HUES6 (cell line): ENCODE results near the gene PITPNC1.

ENCODE experiments used
- H3K27ac ChIP-seq: 2 replicates; pipeline ENCODE4 v1.7.0; 2013; ENCODE audit warnings: low read depth, mild to moderate bottlenecking, low read length, inconsistent platforms
- H3K27me3 ChIP-seq: 2 replicates; pipeline ENCODE4 v1.6.1; 2013; ENCODE audit warnings: low read length; ENCODE audit not compliant: control insufficient read depth, insufficient read depth
- H3K36me3 ChIP-seq: 2 replicates; pipeline ENCODE4 v1.6.1; 2013; ENCODE audit warnings: low read length; ENCODE audit not compliant: control insufficient read depth, insufficient read depth
- H3K4me1 ChIP-seq: 2 replicates; pipeline ENCODE4 v1.6.1; 2013; ENCODE audit warnings: low read length; ENCODE audit not compliant: control insufficient read depth, insufficient read depth
- H3K4me3 ChIP-seq: 2 replicates; pipeline ENCODE4 v1.5.1; 2013; ENCODE audit warnings: low read depth, low read length
- H3K9ac ChIP-seq: one replicate; pipeline ENCODE4 v1.6.1; 2013; ENCODE audit warnings: mild to moderate bottlenecking, low read length
- H3K9me3 ChIP-seq: 2 replicates; pipeline ENCODE4 v1.6.1; 2013; ENCODE audit warnings: low read depth, low read length; ENCODE audit not compliant: control insufficient read depth, insufficient read depth

Gene PITPNC1

DNA sequence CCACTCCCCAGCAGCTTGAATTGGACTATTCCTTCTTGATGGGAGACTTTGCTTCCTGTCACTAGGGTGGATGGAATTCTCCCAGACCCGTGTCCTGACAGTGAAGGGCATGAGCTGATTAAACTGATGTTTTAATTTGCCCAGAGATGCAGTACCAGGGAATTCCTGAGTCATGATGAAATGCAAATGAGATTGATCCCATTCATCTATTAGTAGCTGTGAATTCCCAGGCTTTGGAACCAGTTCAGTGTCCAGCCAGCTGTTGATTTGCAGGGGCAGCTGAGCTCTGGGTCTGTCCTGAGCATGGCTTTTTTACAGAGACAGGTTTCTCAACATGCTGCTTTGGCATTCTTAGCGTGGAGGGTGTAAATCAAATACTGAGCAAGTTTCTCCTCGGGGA, 157.9 kb downstream of the PITPNC1 start:
- no peak overlapping the region for H3K9ac ChIP-seq
- H3K27me3 ChIP-seq: no peaks in the 10 kb centered on the region
- no peaks in the 10 kb centered on the region for H3K9me3 ChIP-seq
- no peak overlapping the region for H3K4me3 ChIP-seq
- peaks cover 19% of the 10 kb centered on the region for H3K4me1 ChIP-seq
- no peak overlapping the region for H3K27ac ChIP-seq
- H3K36me3 ChIP-seq: peaks cover 5% of the 10 kb centered on the region; the same call in 1 of the 2 replicates

DNA sequence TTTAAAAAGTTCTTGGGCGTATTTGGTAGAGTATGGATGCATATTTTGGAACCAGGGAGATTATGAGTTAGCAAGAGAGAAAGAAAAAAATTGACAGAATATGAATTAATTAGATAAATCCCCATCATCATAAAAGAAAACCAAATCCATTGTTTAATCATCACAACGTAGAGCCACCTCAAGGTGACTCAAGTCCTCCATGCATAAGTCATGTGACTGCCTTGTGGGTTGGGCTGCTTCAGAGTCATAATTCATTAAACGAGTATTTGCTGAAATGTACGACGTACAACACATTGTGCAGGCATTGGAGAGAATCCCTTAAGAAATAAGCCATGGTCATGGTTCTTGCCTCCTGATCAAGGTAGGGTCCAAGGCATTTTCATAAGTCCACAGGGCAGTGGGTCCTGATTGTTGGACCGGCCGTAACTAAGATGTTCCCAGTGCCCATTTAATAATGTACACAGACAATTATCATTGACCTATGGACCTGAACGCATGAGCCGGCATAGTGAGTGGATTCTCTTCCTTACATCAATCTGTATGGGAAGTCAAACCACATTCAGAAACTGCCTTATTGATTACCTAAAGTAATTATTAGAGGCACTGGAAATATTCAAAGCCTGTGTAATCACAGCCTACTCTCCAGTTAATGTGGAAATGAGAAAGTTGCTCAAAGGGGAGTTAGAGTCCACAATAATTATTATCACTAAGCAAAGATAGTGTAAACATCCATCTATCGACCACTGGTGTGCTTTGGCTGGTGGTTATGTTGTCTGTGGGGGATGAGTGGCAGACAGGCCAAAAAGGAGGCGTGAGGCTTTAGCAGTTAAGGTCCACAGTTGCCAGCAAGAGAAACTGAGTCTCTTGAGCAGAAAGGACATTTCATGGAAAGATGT, 165.4 kb downstream of the PITPNC1 start:
- 0 out of 2 replicates have a peak, but pooled peaks cover 7% of the 10 kb centered on the region for H3K36me3 ChIP-seq
- no peaks in the 10 kb centered on the region for H3K9me3 ChIP-seq
- H3K4me3 ChIP-seq: no peak overlapping the region
- no peak overlapping the region for H3K9ac ChIP-seq
- peaks cover 6% of the 10 kb centered on the region for H3K4me1 ChIP-seq
- no peak overlapping the region for H3K27ac ChIP-seq
- no peaks in the 10 kb centered on the region for H3K27me3 ChIP-seq

- Histone ChIP-seq H3K4me1 (peaks cover 6% of the 10 kb centered on the region), H3K9ac (no peak overlapping the region), H3K36me3 (0 out of 2 replicates have a peak, but pooled peaks cover 7% of the 10 kb centered on the region), H3K27me3 (no peaks in the 10 kb centered on the region), H3K9me3 (no peaks in the 10 kb centered on the region), H3K27ac (no peak overlapping the region), H3K4me3 (no peak overlapping the region)
These were observed 167.4 kb downstream of the PITPNC1 start for GRCh38 chr17:67544364-67544955.

GRCh38 chr17:67546578-67547527, 169.8 kb downstream of the PITPNC1 start:
- no peaks in the 10 kb centered on the region for H3K9me3 ChIP-seq
- peaks cover 15% of the 10 kb centered on the region for H3K4me1 ChIP-seq
- H3K27ac ChIP-seq: no peak overlapping the region
- no peak overlapping the region for H3K4me3 ChIP-seq
- no peaks in the 10 kb centered on the region for H3K27me3 ChIP-seq
- H3K9ac ChIP-seq: no peak overlapping the region
- H3K36me3 ChIP-seq: 0 out of 2 replicates have a peak, but pooled peaks cover 7% of the 10 kb centered on the region

DNA sequence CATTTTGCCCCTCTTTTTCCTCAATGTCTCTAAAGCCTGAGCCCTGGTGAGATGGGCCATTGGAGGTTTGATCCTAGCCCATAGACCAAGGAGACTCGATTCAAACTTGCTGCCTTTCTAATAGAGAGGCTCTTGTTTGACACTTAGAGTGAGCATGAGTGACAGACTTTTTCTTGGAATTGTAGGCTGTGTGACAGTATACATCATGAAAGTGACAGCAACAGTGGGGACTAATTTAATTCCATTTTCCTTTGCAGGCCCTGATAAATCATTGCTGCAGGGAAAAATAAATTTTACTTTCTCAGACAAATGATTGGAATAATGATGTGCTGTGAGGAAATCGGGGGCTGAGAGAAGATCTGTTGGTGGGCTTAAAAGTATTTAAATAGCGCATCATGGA, 171.6 kb downstream of the PITPNC1 start:
- H3K4me3 ChIP-seq: no peak overlapping the region
- H3K9ac ChIP-seq: no peak overlapping the region
- H3K36me3 ChIP-seq: no peaks in the 10 kb centered on the region
- H3K27ac ChIP-seq: no peak overlapping the region
- peaks cover 15% of the 10 kb centered on the region for H3K4me1 ChIP-seq
- H3K9me3 ChIP-seq: no peaks in the 10 kb centered on the region
- no peaks in the 10 kb centered on the region for H3K27me3 ChIP-seq

- H3K27ac ChIP-seq: no peak overlapping the region
- peaks cover 15% of the 10 kb centered on the region for H3K4me1 ChIP-seq
- no peaks in the 10 kb centered on the region for H3K27me3 ChIP-seq
- no peak overlapping the region for H3K9ac ChIP-seq
- H3K9me3 ChIP-seq: no peaks in the 10 kb centered on the region
- H3K36me3 ChIP-seq: no peaks in the 10 kb centered on the region
- H3K4me3 ChIP-seq: no peak overlapping the region
These were observed 172.7 kb downstream of the PITPNC1 start for GRCh38 chr17:67549820-67550219.

- Histone ChIP-seq H3K4me3 (no peak overlapping the region), H3K9me3 (peaks cover 4% of the 10 kb centered on the region; the same call in 1 of the 2 replicates), H3K9ac (no peak overlapping the region), H3K27ac (no peak overlapping the region), H3K36me3 (0 out of 2 replicates have a peak, but pooled peaks cover 5% of the 10 kb centered on the region), H3K4me1 (peaks cover 9% of the 10 kb centered on the region; the same call in 1 of the 2 replicates), H3K27me3 (no peaks in the 10 kb centered on the region)
These were observed 177.6 kb downstream of the PITPNC1 start for GRCh38 chr17:67554634-67555033.

DNA sequence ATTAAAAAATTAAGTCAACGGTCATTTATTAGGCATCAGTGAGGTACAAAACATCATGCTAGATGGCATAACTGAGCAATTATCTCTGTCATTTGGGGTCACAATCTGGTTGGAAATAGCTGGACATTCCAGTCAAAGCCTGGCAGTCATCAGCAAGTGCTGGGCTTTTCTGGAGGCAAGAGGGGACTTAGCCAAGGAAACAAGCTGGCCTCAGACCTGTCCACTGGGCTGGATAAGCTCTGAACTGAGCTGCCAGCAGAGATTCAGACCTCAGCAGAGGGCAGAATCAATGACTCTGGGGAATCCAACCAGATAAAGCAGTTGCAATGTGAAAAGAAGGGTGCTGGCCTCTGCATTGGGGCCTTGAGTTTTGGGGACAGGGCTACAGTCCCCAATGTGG, 178.8 kb downstream of the PITPNC1 start:
- Histone ChIP-seq H3K9me3 (peaks cover 4% of the 10 kb centered on the region; the same call in 1 of the 2 replicates), H3K9ac (no peak overlapping the region), H3K36me3 (0 out of 2 replicates have a peak, but pooled peaks cover 5% of the 10 kb centered on the region), H3K4me1 (no peaks in the 10 kb centered on the region), H3K27ac (no peak overlapping the region), H3K4me3 (no peak overlapping the region), H3K27me3 (no peaks in the 10 kb centered on the region)

GRCh38 chr17:67557052-67557845, 180.2 kb downstream of the PITPNC1 start:
- Histone ChIP-seq H3K27ac (no peak overlapping the region), H3K9me3 (peaks cover 4% of the 10 kb centered on the region; the same call in 1 of the 2 replicates), H3K27me3 (no peaks in the 10 kb centered on the region), H3K4me1 (no peaks in the 10 kb centered on the region), H3K4me3 (no peak overlapping the region), H3K36me3 (0 out of 2 replicates have a peak, but pooled peaks cover 5% of the 10 kb centered on the region), H3K9ac (no peak overlapping the region)

GRCh38 chr17:67557921-67558320, 180.8 kb downstream of the PITPNC1 start:
- H3K27ac ChIP-seq: no peak overlapping the region
- H3K36me3 ChIP-seq: 0 out of 2 replicates have a peak, but pooled peaks cover 5% of the 10 kb centered on the region
- no peaks in the 10 kb centered on the region for H3K27me3 ChIP-seq
- no peaks in the 10 kb centered on the region for H3K4me1 ChIP-seq
- peaks cover 4% of the 10 kb centered on the region; the same call in 1 of the 2 replicates for H3K9me3 ChIP-seq
- H3K9ac ChIP-seq: no peak overlapping the region
- H3K4me3 ChIP-seq: no peak overlapping the region
